ENCODE results near the gene CLGN. TPM values are rescaled to one million over a fixed set of nuclear protein-coding genes. Genes with fewer than 3 reads are reported as not detected.
A peak's percentile ranks its signal among the peaks of the same experiment; 100 is the strongest.

Gene CLGN
- total and polyA plus RNA-seq, 10 donors, result 0.09 to 0.85 (median 0.26) TPM; not detected in 2

GRCh38 chr4:140373328-140374129 is 53.9 kb downstream of the CLGN start, which contains the start of gene SCOC:
TSS of gene SCOC (plus strand) at chr4:140373646. CDS start at chr4:140379171, 5,525 bp downstream.
- Histone ChIP-seq H3K27ac (peak within 1 kb of the TSS; percentile 86 to 93 (median 89)), H3K36me3 (no peaks in the 10 kb centered on the region), H3K4me1 (peaks cover 10 to 46% (median 33%) of the 10 kb centered on the region in 6 donors), H3K27me3 (replicated peaks in 1 of 7) (no peaks in the 10 kb centered on the region), H3K4me3 (peak within 1 kb of the TSS; percentile 79 to 97 (median 92)), H3K9me3 (no peaks in the 10 kb centered on the region)
- WGBS, 5 donors, result 0% methylated on average over 49 to 63 of the region's 63 CpGs
- DNase-seq, result peak; percentile 99
- TF ChIP-seq POLR2AphosphoS5 (IDR thresholded peaks at IDR 0.05), result peak; percentile 86 to 92 (median 87)
- TF ChIP-seq CTCF (IDR thresholded peaks at IDR 0.05 in 8 of 11, conservative IDR thresholded peaks at IDR 0.05 in 3 of 11), result peak in 2 of 11 experiments; percentile 5 to 28
- no peak for TF ChIP-seq POLR2A (IDR thresholded peaks at IDR 0.05)
- intact Hi-C loops (cut with DNase I; ENCODE audit: low total_unique reads), result no loop called here

- Histone ChIP-seq H3K27me3 (replicated peaks in 1 of 7) (no peaks in the 10 kb centered on the region), H3K4me3 (peak overlapping the region; percentile 79 to 97 (median 92)), H3K9me3 (no peaks in the 10 kb centered on the region), H3K4me1 (peaks cover 10 to 46% (median 33%) of the 10 kb centered on the region in 6 donors), H3K36me3 (no peaks in the 10 kb centered on the region), H3K27ac (peak overlapping the region; percentile 55 to 93 (median 88))
- 1% methylated on average over 21 of the region's 21 CpGs for WGBS, 5 donors
- TF ChIP-seq POLR2AphosphoS5 (IDR thresholded peaks at IDR 0.05) (no peak), CTCF (IDR thresholded peaks at IDR 0.05 in 8 of 11, conservative IDR thresholded peaks at IDR 0.05 in 3 of 11) (peak in 9 of 11 experiments; percentile 14 to 53 (median 36)), POLR2A (IDR thresholded peaks at IDR 0.05) (peak in 1 of 3 donors; percentile 50)
- intact Hi-C loops (cut with DNase I; ENCODE audit: low total_unique reads), result no loop called here
- DNase-seq, result no peak
Measured at GRCh38 chr4:140372751-140373327, 54.6 kb downstream of the CLGN start.

- no peaks in the 10 kb centered on the region for H3K9me3 ChIP-seq
- no peak overlapping the region for H3K4me3 ChIP-seq
- intact Hi-C loops (cut with DNase I; ENCODE audit: low total_unique reads), result no loop called here
- TF ChIP-seq CTCF (IDR thresholded peaks at IDR 0.05 in 8 of 11, conservative IDR thresholded peaks at IDR 0.05 in 3 of 11), result no peak
- no peak for TF ChIP-seq POLR2A (IDR thresholded peaks at IDR 0.05)
- TF ChIP-seq POLR2AphosphoS5 (IDR thresholded peaks at IDR 0.05), result no peak
- peaks cover 0 to 10% (median 7%) of the 10 kb centered on the region in 6 donors for H3K4me1 ChIP-seq
- no peaks in the 10 kb centered on the region for H3K36me3 ChIP-seq
- H3K27ac ChIP-seq, result no peak overlapping the region
- H3K27me3 ChIP-seq (replicated peaks in 1 of 7), result no peaks in the 10 kb centered on the region
- 81 to 88% (median 84%) methylated on average over 3 of the region's 3 CpGs for WGBS, 5 donors
- no peak for DNase-seq
Measured at GRCh38 chr4:140368686-140369085, 58.8 kb downstream of the CLGN start.

GRCh38 chr4:140367738-140368137 is 59.7 kb downstream of the CLGN start:
- Histone ChIP-seq H3K27me3 (replicated peaks in 1 of 7) (no peaks in the 10 kb centered on the region), H3K9me3 (no peaks in the 10 kb centered on the region), H3K4me1 (peaks cover 0 to 8% (median 6%) of the 10 kb centered on the region in 6 donors), H3K27ac (no peak overlapping the region), H3K4me3 (no peak overlapping the region), H3K36me3 (no peaks in the 10 kb centered on the region)
- 82 to 93% (median 88%) methylated on average over 2 of the region's 2 CpGs for WGBS, 5 donors
- TF ChIP-seq POLR2AphosphoS5 (IDR thresholded peaks at IDR 0.05) (no peak), POLR2A (IDR thresholded peaks at IDR 0.05) (no peak), CTCF (IDR thresholded peaks at IDR 0.05 in 8 of 11, conservative IDR thresholded peaks at IDR 0.05 in 3 of 11) (no peak)
- DNase-seq, result no peak
- intact Hi-C loops (cut with DNase I; ENCODE audit: low total_unique reads), result no loop called here
